Calu3 (cell line): ENCODE data around the gene XPNPEP1. TPM values are rescaled to one million over a fixed set of nuclear protein-coding genes. Genes with fewer than 3 reads are reported as not detected.

ENCODE experiments used
- BruUV-seq: library from RNA; stranded (reverse); fragments of 400-500 nt; replicated peaks from 2 replicates; lab custom pipeline; 2021; lab: Mats Ljungman, UMichigan
- CTCF ChIA-PET: fragments of 300-600 bp; sonication (Branson Sonifier 250); formaldehyde crosslinking; loops from one replicate; lab custom pipeline; 2022; ENCODE audit warnings: antibody characterized with exemption; lab: Charles Lee
- DNase-seq: peaks from one replicate; pipeline ENCODE4 v3.0.0; 2022
- H3K27ac Mint-ChIP-seq: one replicate; pipeline ENCODE4 v1.8.0; 2022; ENCODE audit warnings: mixed read lengths; ENCODE audit not compliant: unreplicated experiment
- H3K27me3 Mint-ChIP-seq: one replicate; pipeline ENCODE4 v1.8.0; 2022; ENCODE audit warnings: mixed read lengths; ENCODE audit not compliant: unreplicated experiment
- H3K36me3 Mint-ChIP-seq: one replicate; pipeline ENCODE4 v1.8.0; 2022; ENCODE audit warnings: mild to moderate bottlenecking, moderate library complexity, mixed read lengths; ENCODE audit not compliant: insufficient read depth, unreplicated experiment
- H3K4me1 Mint-ChIP-seq: one replicate; pipeline ENCODE4 v1.8.0; 2022; ENCODE audit warnings: mild to moderate bottlenecking, low read depth, mixed read lengths; ENCODE audit not compliant: unreplicated experiment
- H3K4me3 Mint-ChIP-seq: one replicate; pipeline ENCODE4 v1.8.0; 2022; ENCODE audit warnings: mild to moderate bottlenecking, low read depth, moderate library complexity, mixed read lengths; ENCODE audit not compliant: unreplicated experiment
- H3K9me3 Mint-ChIP-seq: one replicate; pipeline ENCODE4 v1.8.0; 2022; ENCODE audit warnings: low read depth, mixed read lengths; ENCODE audit not compliant: unreplicated experiment
- CTCF ChIP-seq: fragments of 200-600 bp; IDR thresholded peaks from one replicate; pipeline ENCODE4 v1.8.0; 2022; ENCODE audit warnings: antibody characterized with exemption; ENCODE audit not compliant: unreplicated experiment
- intact Hi-C: fragments of 100-400 bp; cut with micrococcal nuclease; formaldehyde crosslinking; loops from one replicate; pipeline ENCODE4 v1.10.0; 2022; ENCODE audit not compliant: unreplicated experiment
- total RNA-seq: library from RNA; stranded (reverse); gene quantifications from 2 replicates; pipeline ENCODE4 v1.2.3, GENCODE V29; 2022

The XPNPEP1 gene
- total RNA-seq, 1 experiment from 2014 or later = 50.0 TPM

- no TSS peak for BruUV-seq
- CTCF ChIA-PET = no interaction called here
- no peaks in the 10 kb centered on the region for H3K27me3 Mint-ChIP-seq
- no peak for TF ChIP-seq CTCF
- intact Hi-C loops = loop anchor here (10.0 kb wide), 1 partner anchor 215 kb away; no protein-coding TSS in a partner anchor
- H3K4me3 Mint-ChIP-seq = no peak overlapping the region
- peaks cover 4% of the 10 kb centered on the region for H3K36me3 Mint-ChIP-seq
- no peak overlapping the region for H3K27ac Mint-ChIP-seq
- H3K9me3 Mint-ChIP-seq = no peaks in the 10 kb centered on the region
- no peaks in the 10 kb centered on the region for H3K4me1 Mint-ChIP-seq
- DNase-seq = no peak
These were observed 33.4 kb downstream of the XPNPEP1 start for GRCh38 chr10:109889867-109890266.

GRCh38 chr10:109887776-109888175 lies 35.5 kb downstream of the XPNPEP1 start:
- no TSS peak for BruUV-seq
- Mint-ChIP-seq H3K27me3 (no peaks in the 10 kb centered on the region), H3K4me1 (peaks cover 8% of the 10 kb centered on the region), H3K27ac (no peak overlapping the region), H3K36me3 (peaks cover 22% of the 10 kb centered on the region), H3K4me3 (no peak overlapping the region), H3K9me3 (no peaks in the 10 kb centered on the region)
- intact Hi-C loops = loop anchor here (10.0 kb wide), 1 partner anchor 217 kb away; no protein-coding TSS in a partner anchor
- no peak for TF ChIP-seq CTCF
- CTCF ChIA-PET = no interaction called here
- DNase-seq = no peak

GRCh38 chr10:109887243-109887642 lies 36.1 kb downstream of the XPNPEP1 start:
- TF ChIP-seq CTCF = no peak
- BruUV-seq = no TSS peak
- DNase-seq = no peak
- peaks cover 25% of the 10 kb centered on the region for H3K36me3 Mint-ChIP-seq
- H3K9me3 Mint-ChIP-seq = no peaks in the 10 kb centered on the region
- no peaks in the 10 kb centered on the region for H3K27me3 Mint-ChIP-seq
- CTCF ChIA-PET = no interaction called here
- H3K4me3 Mint-ChIP-seq = no peak overlapping the region
- intact Hi-C loops = loop anchor here (10.0 kb wide), 1 partner anchor 218 kb away; no protein-coding TSS in a partner anchor
- peaks cover 8% of the 10 kb centered on the region for H3K4me1 Mint-ChIP-seq
- no peak overlapping the region for H3K27ac Mint-ChIP-seq

GRCh38 chr10:109886781-109887140 lies 36.5 kb downstream of the XPNPEP1 start:
- BruUV-seq = no TSS peak
- Mint-ChIP-seq H3K27me3 (no peaks in the 10 kb centered on the region), H3K4me3 (no peak overlapping the region), H3K4me1 (peaks cover 8% of the 10 kb centered on the region), H3K36me3 (peaks cover 25% of the 10 kb centered on the region), H3K27ac (no peak overlapping the region), H3K9me3 (no peaks in the 10 kb centered on the region)
- no peak for DNase-seq
- TF ChIP-seq CTCF = no peak
- intact Hi-C loops = loop anchor here (10.0 kb wide), 1 partner anchor 218 kb away; no protein-coding TSS in a partner anchor
- CTCF ChIA-PET = no interaction called here
